Body of pancreas (tissue), 4 donors: ENCODE data around the gene APC2.
"Not testable (repeated sequence)": the region's sequence is repeated elsewhere in the genome, so short reads cannot be mapped to it uniquely, and the experiment has no call there.

Source experiments
- POLR2A ChIP-seq, 3 donors: fragments of 450-650 bp; IDR thresholded peaks; one replicate each; pipeline ENCODE4 v1.6.1; 2016; ENCODE audit warnings: antibody characterized with exemption in 3 of 3, mild to moderate bottlenecking in 2 of 3
- TF ChIP-seq, protein P1 (sequence below), 7 experiments: fragments of 450-650 bp in 4 of 7; fragments of 200-600 bp in 3 of 7; sonication (generic) in 3 of 7; IDR thresholded peaks; one replicate each; pipeline ENCODE4 v1.5.1; 2016 to 2019; ENCODE audit warnings: antibody characterized with exemption in 7 of 7

DNA sequence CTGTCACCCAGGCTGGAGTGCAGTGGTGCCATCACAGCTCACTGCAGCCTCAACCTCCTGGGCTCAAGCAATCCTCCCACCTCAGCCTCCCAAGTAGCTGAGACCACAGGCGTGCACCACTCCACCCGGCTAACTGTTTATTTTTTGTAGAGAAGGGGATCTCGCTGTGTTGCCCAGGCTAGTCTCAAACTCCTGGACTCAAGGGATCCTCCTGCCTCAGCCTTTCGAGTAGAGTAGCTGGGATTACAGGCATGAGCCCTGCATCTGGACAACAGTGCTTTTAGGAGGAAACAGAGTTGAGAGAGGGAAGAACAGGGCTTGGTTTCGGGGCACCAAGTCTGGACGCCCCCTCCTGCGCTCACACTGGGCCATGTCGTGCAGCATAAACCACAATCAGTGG, 69.9 kb downstream of the APC2 start:
- TF ChIP-seq, protein P1, sequence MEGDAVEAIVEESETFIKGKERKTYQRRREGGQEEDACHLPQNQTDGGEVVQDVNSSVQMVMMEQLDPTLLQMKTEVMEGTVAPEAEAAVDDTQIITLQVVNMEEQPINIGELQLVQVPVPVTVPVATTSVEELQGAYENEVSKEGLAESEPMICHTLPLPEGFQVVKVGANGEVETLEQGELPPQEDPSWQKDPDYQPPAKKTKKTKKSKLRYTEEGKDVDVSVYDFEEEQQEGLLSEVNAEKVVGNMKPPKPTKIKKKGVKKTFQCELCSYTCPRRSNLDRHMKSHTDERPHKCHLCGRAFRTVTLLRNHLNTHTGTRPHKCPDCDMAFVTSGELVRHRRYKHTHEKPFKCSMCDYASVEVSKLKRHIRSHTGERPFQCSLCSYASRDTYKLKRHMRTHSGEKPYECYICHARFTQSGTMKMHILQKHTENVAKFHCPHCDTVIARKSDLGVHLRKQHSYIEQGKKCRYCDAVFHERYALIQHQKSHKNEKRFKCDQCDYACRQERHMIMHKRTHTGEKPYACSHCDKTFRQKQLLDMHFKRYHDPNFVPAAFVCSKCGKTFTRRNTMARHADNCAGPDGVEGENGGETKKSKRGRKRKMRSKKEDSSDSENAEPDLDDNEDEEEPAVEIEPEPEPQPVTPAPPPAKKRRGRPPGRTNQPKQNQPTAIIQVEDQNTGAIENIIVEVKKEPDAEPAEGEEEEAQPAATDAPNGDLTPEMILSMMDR (IDR thresholded peaks at IDR 0.05): not testable (repeated sequence)
- not testable (repeated sequence) for TF ChIP-seq POLR2A (IDR thresholded peaks at IDR 0.05)
